HG03558 (cell line): Measurements from ENCODE around the gene KRT80.

Experiments used
- ATAC-seq: cut with Tn5 transposase; IDR thresholded peaks from one replicate; pipeline ENCODE4 v1.9.1; 2021; ENCODE audit warnings: moderate number of reproducible peaks; ENCODE audit not compliant: unreplicated experiment; ENCODE audit errors: extremely low read depth

Gene KRT80

GRCh38 chr12:52229836-52230343, 38.1 kb upstream of the KRT80 start:
- ATAC-seq: no peak

- ATAC-seq: no peak
Observed at GRCh38 chr12:52228931-52229330, 37.1 kb upstream of the KRT80 start.

- no peak for ATAC-seq
Observed at GRCh38 chr12:52228366-52228765, 36.6 kb upstream of the KRT80 start.

GRCh38 chr12:52227606-52228166, 35.9 kb upstream of the KRT80 start:
- no peak for ATAC-seq

GRCh38 chr12:52226446-52226845, 34.6 kb upstream of the KRT80 start:
- ATAC-seq: no peak

GRCh38 chr12:52225752-52226151, 33.9 kb upstream of the KRT80 start:
- ATAC-seq: no peak

GRCh38 chr12:52224151-52224550, 32.3 kb upstream of the KRT80 start:
- no peak for ATAC-seq

GRCh38 chr12:52223406-52224039, 31.7 kb upstream of the KRT80 start:
- ATAC-seq: no peak

GRCh38 chr12:52222692-52223091, 30.9 kb upstream of the KRT80 start:
- ATAC-seq: no peak

GRCh38 chr12:52221912-52222457, 30.2 kb upstream of the KRT80 start:
- ATAC-seq: no peak

GRCh38 chr12:52221070-52221781, 29.4 kb upstream of the KRT80 start:
- ATAC-seq: no peak

GRCh38 chr12:52220477-52220876, 28.7 kb upstream of the KRT80 start:
- no peak for ATAC-seq

GRCh38 chr12:52218001-52218400, 26.2 kb upstream of the KRT80 start:
- ATAC-seq: no peak

GRCh38 chr12:52217223-52217622, 25.4 kb upstream of the KRT80 start:
- ATAC-seq: no peak

- no peak for ATAC-seq
Observed at GRCh38 chr12:52216807-52217206, 25.0 kb upstream of the KRT80 start.

- no peak for ATAC-seq
Observed at GRCh38 chr12:52216100-52216499, 24.3 kb upstream of the KRT80 start.

- no peak for ATAC-seq
Observed at GRCh38 chr12:52215587-52216031, 23.8 kb upstream of the KRT80 start.

- ATAC-seq: no peak
Observed at GRCh38 chr12:52214421-52214802, 22.6 kb upstream of the KRT80 start.

GRCh38 chr12:52213564-52214420, 22.0 kb upstream of the KRT80 start:
- ATAC-seq: no peak
